T47D (cell line): ENCODE data around the gene GPC6.

ENCODE experiments used
- DNase-seq, 2 experiments: peaks; one replicate each; pipeline versions ENCODE4 v3.0.0 to v3.0.0-alpha.2; 2011 to 2012; ENCODE audit warnings: low read depth in 1 of 2, low spot score in 1 of 2
- JUND ChIP-seq: IDR thresholded peaks from 2 replicates; pipeline ENCODE4 v1.6.1; 2012; ENCODE audit warnings: low read depth
- in situ Hi-C: cut with HindIII; loops from 2 replicates; pipeline ENCODE4 v1.10.0; 2016; ENCODE audit warnings: low sequenced_read_pairs, low pct_unique_long_range_greater_than_20kb

Gene GPC6

DNA sequence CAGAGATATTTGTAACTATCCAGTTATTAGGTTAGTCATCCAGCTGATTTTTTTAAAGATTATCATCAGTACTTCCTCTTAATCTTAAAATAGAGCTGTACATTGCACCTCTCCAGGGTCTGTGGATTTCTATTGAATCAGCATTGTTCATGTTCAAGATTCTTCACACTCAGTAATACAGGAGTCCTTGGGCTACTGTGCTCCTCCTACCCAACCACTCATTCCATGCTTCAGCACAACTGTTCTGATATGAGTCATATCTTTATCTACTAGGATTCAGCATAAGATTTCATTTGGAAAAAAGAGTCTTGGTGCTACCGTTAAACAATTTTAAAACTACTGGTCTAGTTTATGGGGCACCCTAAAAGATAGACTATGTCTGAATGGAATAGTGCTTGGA lies 895.1 kb downstream of the GPC6 start:
- no peak for DNase-seq
- TF ChIP-seq JUND: no peak
- in situ Hi-C loops: no loop called here

DNA sequence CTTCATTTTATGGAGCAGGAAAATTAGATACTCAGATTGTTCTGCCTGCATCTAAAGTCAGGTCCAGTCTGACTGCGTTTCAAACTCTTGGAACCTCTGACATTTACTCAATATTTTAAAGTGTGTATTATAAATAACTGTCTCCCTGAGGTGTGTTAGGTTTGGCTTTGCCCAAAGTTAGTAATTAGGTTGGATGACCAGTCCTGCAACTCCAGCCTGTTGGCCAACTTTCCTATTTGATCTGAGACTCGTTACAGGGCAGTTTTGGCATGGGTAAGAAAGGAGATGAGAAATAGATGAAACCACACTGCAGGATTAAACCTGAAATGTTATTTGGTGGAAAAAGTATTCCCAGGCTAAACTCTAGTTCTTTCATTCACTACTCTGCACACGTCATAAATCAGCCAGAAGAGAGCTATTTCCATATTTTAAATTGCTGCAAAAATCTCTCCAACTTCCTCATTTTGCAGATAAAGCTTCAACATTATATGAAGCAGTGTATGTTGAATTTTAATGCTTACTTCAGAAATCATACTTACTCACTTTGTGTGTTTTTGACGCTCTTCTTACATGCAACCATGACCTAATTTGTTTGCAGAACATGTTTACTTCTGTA lies 895.8 kb downstream of the GPC6 start:
- peak; percentile 82 for TF ChIP-seq JUND
- in situ Hi-C loops: no loop called here
- DNase-seq: peak; percentile 21 to 92

DNA sequence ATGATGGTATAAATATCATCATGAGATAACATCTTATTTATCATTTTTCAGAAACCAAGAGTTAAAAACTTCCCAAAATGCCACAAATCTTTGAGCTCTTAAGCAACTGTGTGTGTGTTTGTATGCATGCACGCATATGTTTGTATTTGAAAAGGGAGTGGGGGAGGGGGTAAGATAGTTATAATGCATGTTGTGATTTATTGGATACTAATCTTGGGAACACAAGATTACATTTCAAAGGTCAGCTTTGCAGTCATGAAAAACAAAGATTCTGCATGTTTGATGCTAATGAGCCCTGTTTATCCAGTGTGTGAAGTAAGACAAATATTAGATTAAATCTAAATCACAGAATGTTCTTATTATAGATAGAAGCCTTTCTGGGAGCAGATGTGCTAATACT lies 897.0 kb downstream of the GPC6 start:
- no peak for DNase-seq
- in situ Hi-C loops: no loop called here
- TF ChIP-seq JUND: no peak

DNA sequence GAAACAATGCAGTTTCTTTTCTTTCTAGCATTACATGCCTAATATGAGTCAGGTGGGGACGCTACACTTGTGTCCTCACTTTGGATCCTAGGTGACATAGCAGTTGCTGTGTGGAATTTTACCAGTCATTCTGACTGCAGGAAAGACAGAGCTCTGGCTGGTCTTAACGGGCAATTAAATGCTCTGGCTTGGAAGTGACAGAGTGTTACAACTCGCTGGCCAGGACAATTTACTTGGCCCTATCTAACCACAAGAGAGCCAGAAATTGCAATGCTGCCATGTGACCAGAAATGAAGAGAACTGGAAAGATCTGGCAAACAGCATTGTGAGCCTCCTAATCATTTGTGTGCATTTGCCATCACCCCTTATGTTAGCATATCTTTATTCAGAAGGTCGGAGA lies 901.8 kb downstream of the GPC6 start:
- DNase-seq: no peak
- in situ Hi-C loops: no loop called here
- TF ChIP-seq JUND: no peak

DNA sequence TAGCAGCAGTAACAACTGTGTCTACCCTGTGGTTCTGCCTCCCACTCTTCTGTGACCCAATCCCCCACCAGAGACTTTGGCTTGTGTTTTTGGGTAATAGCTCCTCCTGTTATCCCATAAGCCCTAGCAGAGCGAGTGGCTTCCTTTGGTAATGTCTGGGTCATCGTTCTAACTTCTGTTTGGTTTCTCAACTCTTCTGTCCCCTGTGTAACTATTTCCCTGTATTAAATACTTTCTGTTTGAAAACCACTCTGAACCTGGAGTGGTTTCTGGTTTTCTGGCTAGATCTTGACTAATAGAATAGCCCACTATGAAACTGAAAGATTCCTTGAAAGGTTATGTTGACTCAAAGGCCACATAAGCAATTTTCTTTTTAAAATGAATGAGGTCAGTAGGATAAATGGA lies 902.9 kb downstream of the GPC6 start:
- in situ Hi-C loops: no loop called here
- no peak for TF ChIP-seq JUND
- DNase-seq: no peak

DNA sequence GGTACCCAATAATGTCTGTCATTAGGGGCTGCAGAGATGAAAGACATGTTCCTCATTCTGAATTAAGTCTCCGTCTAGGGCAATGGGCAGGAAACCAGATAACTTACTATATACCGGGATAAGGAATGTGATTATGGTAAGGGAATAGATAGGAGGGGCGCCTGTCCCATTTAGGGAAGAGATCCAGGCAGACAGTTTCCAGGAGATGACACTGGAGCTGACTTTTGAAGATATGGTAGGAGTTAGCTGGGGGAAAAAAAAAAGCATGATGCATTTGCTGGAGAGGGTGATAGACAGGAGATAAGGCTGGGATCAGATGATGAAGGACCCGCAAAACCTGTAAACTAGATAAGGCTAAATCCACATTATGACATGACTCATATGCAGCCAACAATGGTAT lies 912.2 kb downstream of the GPC6 start:
- in situ Hi-C loops: no loop called here
- TF ChIP-seq JUND: no peak
- DNase-seq: no peak

DNA sequence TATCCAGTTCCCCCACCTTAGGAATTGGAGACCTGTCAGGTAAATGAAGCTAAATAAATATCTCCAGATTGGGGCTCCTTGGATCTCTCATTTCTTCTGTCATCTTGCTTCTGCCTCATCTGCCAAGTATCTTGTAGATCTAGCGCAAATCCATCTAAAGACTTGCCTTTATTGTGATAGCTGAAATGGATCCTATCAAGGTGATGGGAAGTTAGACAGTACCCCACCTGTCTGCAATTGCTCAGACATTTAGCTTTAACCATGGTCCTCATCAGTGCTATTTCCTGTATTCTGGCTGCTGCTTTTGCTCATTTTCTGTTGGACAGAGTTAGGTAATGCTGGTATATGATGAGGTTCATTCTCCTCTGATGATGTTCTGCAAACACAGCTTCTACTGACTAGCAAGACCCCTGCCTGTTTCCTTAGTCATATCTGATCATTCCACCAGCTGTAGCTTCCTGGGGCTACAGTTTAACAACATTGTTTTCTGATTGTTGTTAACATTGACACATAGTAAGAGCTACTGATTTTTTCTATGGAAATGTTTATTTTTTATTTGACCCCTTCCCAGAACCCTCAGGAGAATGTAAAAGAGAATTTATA lies 912.9 kb downstream of the GPC6 start:
- in situ Hi-C loops: no loop called here
- no peak for DNase-seq
- TF ChIP-seq JUND: no peak

DNA sequence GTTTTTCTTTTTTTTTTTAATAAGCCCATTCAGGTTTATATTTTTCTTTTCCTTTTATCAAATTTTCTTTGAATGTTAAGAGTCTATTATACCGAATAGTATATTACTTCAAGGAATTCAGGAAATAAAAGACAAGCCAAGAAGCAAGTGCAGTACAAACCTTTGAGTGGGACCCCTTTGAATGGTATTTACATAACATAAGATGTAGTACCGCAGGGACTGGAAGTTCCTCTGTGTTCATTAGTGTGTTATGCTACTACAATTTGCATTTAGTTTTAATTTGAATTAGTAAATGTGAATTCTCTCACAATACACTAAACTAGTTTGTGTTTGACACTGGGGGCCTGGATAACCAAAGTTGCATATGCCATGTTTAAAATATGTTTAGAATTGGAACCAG lies 913.4 kb downstream of the GPC6 start:
- in situ Hi-C loops: no loop called here
- DNase-seq: no peak
- TF ChIP-seq JUND: no peak

DNA sequence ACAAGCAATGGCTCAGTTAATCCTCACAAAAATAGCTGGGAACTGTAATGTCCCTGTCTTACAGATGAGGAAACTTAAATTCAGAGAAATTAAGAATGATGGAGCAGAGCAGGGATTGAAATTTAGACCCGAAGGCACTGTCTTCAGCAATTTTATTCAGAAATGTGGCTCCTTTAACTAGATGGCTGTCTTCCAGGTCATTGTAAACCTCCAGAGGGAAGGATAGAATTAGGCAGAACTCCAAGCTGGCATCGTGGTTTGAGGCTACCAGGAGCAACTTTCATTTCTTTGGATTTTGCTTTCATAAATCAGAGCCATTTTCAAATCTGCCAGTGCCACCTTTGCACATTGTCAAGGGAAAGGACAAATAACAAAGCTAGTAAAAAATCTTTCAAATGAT lies 913.9 kb downstream of the GPC6 start:
- in situ Hi-C loops: no loop called here
- DNase-seq: peak in 1 of 2 experiments; percentile 32
- no peak for TF ChIP-seq JUND

DNA sequence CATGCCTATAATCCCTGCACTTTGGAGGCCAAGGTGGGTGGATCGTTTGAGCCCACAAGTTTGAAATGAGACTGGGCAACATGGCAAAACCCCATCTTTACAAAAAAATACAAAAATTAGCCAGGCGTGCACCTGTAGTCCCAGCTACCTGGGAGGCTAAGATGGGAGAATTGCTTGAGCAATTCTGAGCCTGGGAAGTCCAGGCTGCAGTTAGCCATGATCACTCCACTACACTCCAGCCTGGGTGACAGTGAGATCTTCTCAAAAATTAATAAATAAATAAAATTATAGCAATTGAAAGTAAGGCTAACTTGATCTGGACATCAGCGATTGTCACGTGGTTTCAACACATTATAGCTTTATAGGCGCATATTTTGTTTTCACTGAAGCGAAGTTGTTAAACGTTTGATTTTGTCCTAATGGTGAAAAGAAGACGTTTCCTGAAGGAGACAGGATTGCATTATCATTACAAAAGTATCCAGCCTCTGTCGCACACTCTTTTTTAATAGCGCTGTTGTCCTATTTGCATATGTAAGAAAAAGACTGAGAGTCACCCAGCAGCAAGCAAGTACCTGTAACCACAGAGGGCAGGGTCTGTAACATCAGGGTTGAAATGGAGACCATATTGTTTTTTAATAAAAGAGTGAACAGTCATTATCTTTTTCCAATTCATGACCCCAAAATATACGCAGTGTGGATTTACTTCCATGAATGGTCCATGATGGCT lies 917.2 kb downstream of the GPC6 start:
- DNase-seq: no peak
- no peak for TF ChIP-seq JUND
- in situ Hi-C loops: no loop called here

DNA sequence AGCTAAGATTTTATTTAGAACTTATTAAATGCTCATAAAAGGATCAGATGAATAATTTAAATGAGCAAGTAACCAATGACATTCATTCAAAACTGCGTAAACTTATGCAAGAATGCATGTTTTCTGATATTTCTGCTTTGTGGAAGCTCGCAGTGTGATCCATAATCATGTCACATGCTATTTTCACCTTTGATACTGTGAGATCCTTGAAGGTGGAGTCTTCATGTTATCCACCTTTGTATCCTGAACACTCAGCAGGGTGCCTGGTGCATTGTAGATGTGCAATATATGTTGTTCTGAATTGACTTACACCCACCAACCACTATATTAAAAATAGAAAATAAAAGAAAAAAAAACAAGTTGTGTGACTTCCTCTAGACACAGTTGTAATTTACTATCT lies 919.4 kb downstream of the GPC6 start:
- TF ChIP-seq JUND: no peak
- in situ Hi-C loops: no loop called here
- no peak for DNase-seq

DNA sequence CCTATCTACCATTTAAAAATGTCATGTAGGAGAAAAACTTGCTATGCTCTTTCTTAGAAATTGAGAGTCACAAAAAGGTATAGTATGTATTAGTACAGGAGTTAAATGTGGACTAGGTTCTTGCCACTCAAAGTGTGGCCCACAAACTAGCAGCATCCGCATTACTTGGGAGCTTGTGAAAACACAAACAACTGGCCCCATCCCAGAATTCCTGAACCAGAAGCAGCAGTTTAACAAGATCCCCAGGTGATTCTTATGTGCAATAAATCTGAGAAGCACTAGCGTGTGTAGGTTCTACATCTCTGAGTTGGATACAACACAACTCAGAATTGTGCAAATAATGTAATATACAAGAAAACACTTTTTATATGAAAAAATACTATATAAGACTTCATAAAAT lies 927.0 kb downstream of the GPC6 start:
- in situ Hi-C loops: no loop called here
- peak in 1 of 2 experiments; percentile 63 for DNase-seq
- no peak for TF ChIP-seq JUND

DNA sequence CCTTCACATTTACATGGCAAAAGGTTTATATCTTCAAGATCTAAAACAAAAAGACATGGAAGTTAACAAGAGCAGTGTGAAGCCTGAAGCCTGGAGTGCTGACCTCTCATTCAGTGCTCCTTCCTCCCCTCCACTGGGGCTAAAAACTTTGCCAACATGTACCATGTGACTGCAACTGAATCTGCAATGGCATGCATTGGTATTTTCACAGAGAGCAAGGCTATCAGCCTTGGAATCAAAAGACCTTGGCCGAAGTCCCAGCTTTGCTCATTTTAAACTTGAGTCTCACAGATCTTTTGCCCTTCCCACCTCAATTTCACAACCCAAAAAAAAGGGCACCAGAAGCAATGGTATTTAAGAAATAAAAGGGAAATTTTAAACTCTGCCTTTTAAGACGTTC lies 927.8 kb downstream of the GPC6 start:
- DNase-seq: peak in 1 of 2 experiments; percentile 72
- in situ Hi-C loops: no loop called here
- TF ChIP-seq JUND: no peak

DNA sequence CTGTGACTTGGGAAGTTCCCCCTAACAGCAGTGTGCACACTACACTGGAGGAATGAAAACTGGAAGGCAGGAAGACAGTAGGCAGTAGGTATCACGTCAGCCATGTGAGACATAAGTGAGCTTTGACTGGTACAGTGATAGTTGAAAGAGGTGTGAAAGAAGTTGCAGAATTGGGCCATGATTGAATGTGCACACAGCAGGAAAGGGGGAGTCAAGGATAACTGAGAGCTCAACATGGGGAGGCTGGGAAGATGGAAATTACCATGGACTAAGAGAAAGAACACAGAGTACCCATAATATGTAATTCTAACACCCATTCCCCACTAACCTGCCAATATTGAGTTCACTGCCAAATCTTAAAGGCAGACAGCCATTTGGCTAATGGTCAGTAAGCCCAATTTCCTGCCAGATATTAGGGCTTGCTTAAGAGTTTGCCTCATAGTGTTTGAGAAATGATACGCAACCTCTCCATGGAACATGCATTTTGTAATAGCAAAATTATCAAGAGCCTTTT lies 931.2 kb downstream of the GPC6 start:
- in situ Hi-C loops: no loop called here
- no peak for DNase-seq
- TF ChIP-seq JUND: no peak
